HepG2 (cell line): ENCODE measurements around the gene EEF1E1. TPM values are rescaled to one million over a fixed set of nuclear protein-coding genes. Genes with fewer than 3 reads are reported as not detected.

Experiments used
- BORCS8-MEF2B ChIP-seq: sonication (generic); formaldehyde crosslinking; IDR thresholded peaks from 2 replicates; pipeline ENCODE4 v1.8.0; 2022; ENCODE audit warnings: mild to moderate bottlenecking, missing genetic modification reagents
- CBX1 ChIP-seq: IDR thresholded peaks from one replicate; pipeline ENCODE4 v1.6.1; 2016; ENCODE audit warnings: antibody characterized with exemption, low read depth
- CC2D1A ChIP-seq: sonication (generic); formaldehyde crosslinking; IDR thresholded peaks from 2 replicates; pipeline ENCODE4 v1.8.1; 2023; ENCODE audit warnings: mild to moderate bottlenecking, missing genetic modification reagents
- ERF ChIP-seq: IDR thresholded peaks from 2 replicates; pipeline ENCODE4 v1.6.1; 2018; ENCODE audit warnings: missing biosample characterization, missing genetic modification reagents
- FOXC1 ChIP-seq: sonication (generic); formaldehyde crosslinking; IDR thresholded peaks from 2 replicates; pipeline ENCODE4 v1.8.0; 2022; ENCODE audit warnings: mild to moderate bottlenecking, missing genetic modification reagents, borderline replicate concordance
- HNF4G ChIP-seq, 2 experiments: sonication (generic) in 1 of 2; formaldehyde crosslinking in 1 of 2; IDR thresholded peaks; 2 replicates each; pipeline versions ENCODE4 v1.4.0 to v1.6.1; 2011 to 2020; ENCODE audit warnings: borderline replicate concordance in 2 of 2, low read depth in 2 of 2, mild to moderate bottlenecking in 2 of 2, low read length in 1 of 2, missing genetic modification reagents in 1 of 2, moderate library complexity in 1 of 2
- IKZF1 ChIP-seq: fragments of 450-650 bp; IDR thresholded peaks from 2 replicates; pipeline ENCODE4 v1.7.1; 2016
- IKZF5 ChIP-seq: IDR thresholded peaks from 2 replicates; pipeline ENCODE4 v1.6.1; 2018; ENCODE audit warnings: missing genetic modification reagents, mild to moderate bottlenecking, missing compliant biosample characterization
- ISL2 ChIP-seq: sonication (generic); formaldehyde crosslinking; IDR thresholded peaks from 2 replicates; pipeline ENCODE4 v1.5.0; 2020; ENCODE audit warnings: missing genetic modification reagents
- MEIS2 ChIP-seq: sonication (generic); formaldehyde crosslinking; IDR thresholded peaks from 2 replicates; pipeline ENCODE4 v1.9.0; 2021; ENCODE audit warnings: mild to moderate bottlenecking, missing genetic modification reagents
- POLR2G ChIP-seq: fragments of 200-400 bp; formaldehyde crosslinking; IDR thresholded peaks from 2 replicates; pipeline ENCODE4 v1.6.1; 2018; ENCODE audit warnings: mild to moderate bottlenecking, low read depth, low read length, moderate library complexity
- SMC3 ChIP-seq: IDR thresholded peaks from 2 replicates; pipeline ENCODE4 v1.6.1; 2011; ENCODE audit warnings: low read length, improper control_type of control experiment
- SMYD3 ChIP-seq: sonication (generic); formaldehyde crosslinking; IDR thresholded peaks from 2 replicates; pipeline ENCODE4 v1.8.1; 2023; ENCODE audit warnings: mild to moderate bottlenecking, missing genetic modification reagents
- ZBTB4 ChIP-seq: sonication (generic); formaldehyde crosslinking; IDR thresholded peaks from 2 replicates; pipeline ENCODE4 v1.4.0; 2020; ENCODE audit warnings: missing genetic modification reagents, mild to moderate bottlenecking, borderline replicate concordance
- ZBTB7A ChIP-seq: sonication (generic); formaldehyde crosslinking; IDR thresholded peaks from 2 replicates; pipeline ENCODE4 v1.8.0; 2022; ENCODE audit warnings: mild to moderate bottlenecking, missing genetic modification reagents
- ZNF160 ChIP-seq: sonication (generic); formaldehyde crosslinking; IDR thresholded peaks from 2 replicates; pipeline ENCODE4 v1.8.0; 2022; ENCODE audit warnings: mild to moderate bottlenecking, inconsistent platforms, missing genetic modification reagents
- ZNF382 ChIP-seq: sonication (generic); formaldehyde crosslinking; IDR thresholded peaks from 2 replicates; pipeline ENCODE4 v1.5.0; 2020; ENCODE audit warnings: missing genetic modification reagents, mild to moderate bottlenecking, borderline replicate concordance
- ZNF512B ChIP-seq: sonication (generic); formaldehyde crosslinking; IDR thresholded peaks from 2 replicates; pipeline ENCODE4 v1.5.1; 2020; ENCODE audit warnings: missing genetic modification reagents, mild to moderate bottlenecking, borderline replicate concordance
- ZSCAN20 ChIP-seq: sonication (generic); formaldehyde crosslinking; IDR thresholded peaks from 2 replicates; pipeline ENCODE4 v1.4.0; 2020; ENCODE audit warnings: missing genetic modification reagents, mild to moderate bottlenecking, borderline replicate concordance
- polyA plus RNA-seq, 8 experiments: library from polyadenylated mRNA; depleted of rRNA in 3 of 8; stranded (reverse) in 7 of 8; unstranded in 1 of 8; fragments of >200 nt; fragmentation: Illumina TruSeq in 4 of 8; extraction: Trizol in 4 of 8; gene quantifications; 2 replicates each; pipeline versions ENCODE4 v1.2.1 to v1.2.3, GENCODE V29; 2011 to 2016; ENCODE audit warnings: low read depth in 4 of 8, missing spikeins in 1 of 8, mixed read lengths in 1 of 8; ENCODE audit not compliant: insufficient read depth in 1 of 8
- total RNA-seq, 5 experiments: library from RNA; depleted of rRNA; stranded (reverse); fragments of >200 nt; fragmentation: Illumina TruSeq; extraction: Trizol; gene quantifications; 2 replicates each; pipeline ENCODE4 v1.2.3, GENCODE V29; 2016; ENCODE audit warnings: low read depth in 1 of 5

EEF1E1 gene
- total and polyA plus RNA-seq, 2 of the 13 experiments (the other 11 are each of a cell fraction or from before 2014, with no cell fraction given): 128 to 188 TPM

GRCh38 chr6:8085053-8085511 lies 17.3 kb downstream of the EEF1E1 start (continued):
- TF ChIP-seq IKZF5: peak; percentile 96
- TF ChIP-seq ZBTB7A (CRISPR knock-in tag): no peak
- TF ChIP-seq ZBTB4: no peak
- no peak for TF ChIP-seq POLR2G
- TF ChIP-seq ZNF512B (CRISPR knock-in tag): no peak
- peak; percentile 81; the same call in 1 of the 2 replicates for TF ChIP-seq HNF4G (IDR thresholded peaks at IDR 0.05; ENCODE audit: borderline replicate concordance, low read depth, low read length)
- TF ChIP-seq HNF4G (CRISPR knock-in tag; IDR thresholded peaks at IDR 0.05; ENCODE audit: borderline replicate concordance, low read depth): peak; percentile 83; the same call in 1 of the 2 replicates
- peak; percentile 83 for TF ChIP-seq ERF (CRISPR knock-in tag)
- TF ChIP-seq FOXC1: peak; percentile 54; the same call in 1 of the 2 replicates
- TF ChIP-seq SMC3: peak; percentile 19; the same call in 1 of the 2 replicates
- TF ChIP-seq MEIS2 (CRISPR knock-in tag): peak; percentile 82
- TF ChIP-seq BORCS8-MEF2B (CRISPR knock-in tag): no peak
- no peak for TF ChIP-seq CC2D1A (CRISPR knock-in tag)
- no peak for TF ChIP-seq ZNF382 (CRISPR knock-in tag)
- no peak for TF ChIP-seq SMYD3 (CRISPR knock-in tag)
- TF ChIP-seq IKZF1: no peak
- TF ChIP-seq ZNF160 (CRISPR knock-in tag): peak; percentile 77; the same call in 1 of the 2 replicates
- peak; percentile 87 for TF ChIP-seq ISL2 (CRISPR knock-in tag)
- peak; percentile 68 for TF ChIP-seq CBX1
- TF ChIP-seq ZSCAN20: no peak
